ENCODE results near the gene MAP4K5.
A peak's percentile ranks its signal among the peaks of the same experiment; 100 is the strongest.

Gene MAP4K5

DNA sequence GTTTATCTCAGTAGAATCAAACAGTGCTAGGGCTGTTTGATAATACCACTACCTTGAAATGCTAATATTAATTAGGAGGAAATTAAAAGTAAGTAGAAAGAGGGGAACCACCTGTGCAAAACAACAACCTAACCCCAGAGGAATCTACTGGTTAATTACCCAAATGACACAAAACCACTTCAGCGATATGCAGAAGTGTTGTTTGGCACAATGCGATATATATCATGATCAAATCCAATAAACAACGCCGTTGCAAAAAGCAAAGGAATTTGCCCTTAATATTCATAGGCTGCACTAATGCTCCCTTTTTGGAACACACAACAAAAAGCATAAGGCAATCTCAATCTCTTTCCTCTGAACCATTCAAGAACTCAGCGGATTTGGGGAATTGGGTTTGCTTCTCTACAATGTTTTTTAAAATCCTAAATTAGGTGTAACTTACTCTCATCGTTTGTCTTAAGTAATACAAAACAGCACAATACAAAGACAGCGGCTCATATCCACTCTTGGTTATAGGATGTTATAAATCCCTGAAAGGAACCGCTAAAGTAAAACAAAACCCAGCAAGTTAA is 1.5 kb downstream of the MAP4K5 start:
- TF ChIP-seq SNAI2 (CRISPR knock-in tag; IDR thresholded peaks at IDR 0.05): no peak
- no peak for TF ChIP-seq ARNTL (CRISPR knock-in tag; IDR thresholded peaks at IDR 0.05; ENCODE audit: borderline replicate concordance, low read depth)
- no peak for TF ChIP-seq PPARA (CRISPR knock-in tag; IDR thresholded peaks at IDR 0.05; ENCODE audit: borderline replicate concordance)
- TF ChIP-seq, protein P1, sequence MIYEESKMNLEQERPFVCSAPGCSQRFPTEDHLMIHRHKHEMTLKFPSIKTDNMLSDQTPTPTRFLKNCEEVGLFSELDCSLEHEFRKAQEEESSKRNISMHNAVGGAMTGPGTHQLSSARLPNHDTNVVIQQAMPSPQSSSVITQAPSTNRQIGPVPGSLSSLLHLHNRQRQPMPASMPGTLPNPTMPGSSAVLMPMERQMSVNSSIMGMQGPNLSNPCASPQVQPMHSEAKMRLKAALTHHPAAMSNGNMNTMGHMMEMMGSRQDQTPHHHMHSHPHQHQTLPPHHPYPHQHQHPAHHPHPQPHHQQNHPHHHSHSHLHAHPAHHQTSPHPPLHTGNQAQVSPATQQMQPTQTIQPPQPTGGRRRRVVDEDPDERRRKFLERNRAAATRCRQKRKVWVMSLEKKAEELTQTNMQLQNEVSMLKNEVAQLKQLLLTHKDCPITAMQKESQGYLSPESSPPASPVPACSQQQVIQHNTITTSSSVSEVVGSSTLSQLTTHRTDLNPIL (CRISPR knock-in tag; IDR thresholded peaks at IDR 0.05; ENCODE audit: low read depth): no peak
- TF ChIP-seq, protein P2, sequence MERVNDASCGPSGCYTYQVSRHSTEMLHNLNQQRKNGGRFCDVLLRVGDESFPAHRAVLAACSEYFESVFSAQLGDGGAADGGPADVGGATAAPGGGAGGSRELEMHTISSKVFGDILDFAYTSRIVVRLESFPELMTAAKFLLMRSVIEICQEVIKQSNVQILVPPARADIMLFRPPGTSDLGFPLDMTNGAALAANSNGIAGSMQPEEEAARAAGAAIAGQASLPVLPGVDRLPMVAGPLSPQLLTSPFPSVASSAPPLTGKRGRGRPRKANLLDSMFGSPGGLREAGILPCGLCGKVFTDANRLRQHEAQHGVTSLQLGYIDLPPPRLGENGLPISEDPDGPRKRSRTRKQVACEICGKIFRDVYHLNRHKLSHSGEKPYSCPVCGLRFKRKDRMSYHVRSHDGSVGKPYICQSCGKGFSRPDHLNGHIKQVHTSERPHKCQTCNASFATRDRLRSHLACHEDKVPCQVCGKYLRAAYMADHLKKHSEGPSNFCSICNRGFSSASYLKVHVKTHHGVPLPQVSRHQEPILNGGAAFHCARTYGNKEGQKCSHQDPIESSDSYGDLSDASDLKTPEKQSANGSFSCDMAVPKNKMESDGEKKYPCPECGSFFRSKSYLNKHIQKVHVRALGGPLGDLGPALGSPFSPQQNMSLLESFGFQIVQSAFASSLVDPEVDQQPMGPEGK (CRISPR knock-in tag; IDR thresholded peaks at IDR 0.05; ENCODE audit: borderline replicate concordance): no peak
- no peak for TF ChIP-seq ZFP3 (CRISPR knock-in tag; IDR thresholded peaks at IDR 0.05)
- TF ChIP-seq ZC3H10 (CRISPR knock-in tag; IDR thresholded peaks at IDR 0.05): no peak
- no peak for TF ChIP-seq TOX (CRISPR knock-in tag; IDR thresholded peaks at IDR 0.05; ENCODE audit: borderline replicate concordance)
- TF ChIP-seq, protein P3, sequence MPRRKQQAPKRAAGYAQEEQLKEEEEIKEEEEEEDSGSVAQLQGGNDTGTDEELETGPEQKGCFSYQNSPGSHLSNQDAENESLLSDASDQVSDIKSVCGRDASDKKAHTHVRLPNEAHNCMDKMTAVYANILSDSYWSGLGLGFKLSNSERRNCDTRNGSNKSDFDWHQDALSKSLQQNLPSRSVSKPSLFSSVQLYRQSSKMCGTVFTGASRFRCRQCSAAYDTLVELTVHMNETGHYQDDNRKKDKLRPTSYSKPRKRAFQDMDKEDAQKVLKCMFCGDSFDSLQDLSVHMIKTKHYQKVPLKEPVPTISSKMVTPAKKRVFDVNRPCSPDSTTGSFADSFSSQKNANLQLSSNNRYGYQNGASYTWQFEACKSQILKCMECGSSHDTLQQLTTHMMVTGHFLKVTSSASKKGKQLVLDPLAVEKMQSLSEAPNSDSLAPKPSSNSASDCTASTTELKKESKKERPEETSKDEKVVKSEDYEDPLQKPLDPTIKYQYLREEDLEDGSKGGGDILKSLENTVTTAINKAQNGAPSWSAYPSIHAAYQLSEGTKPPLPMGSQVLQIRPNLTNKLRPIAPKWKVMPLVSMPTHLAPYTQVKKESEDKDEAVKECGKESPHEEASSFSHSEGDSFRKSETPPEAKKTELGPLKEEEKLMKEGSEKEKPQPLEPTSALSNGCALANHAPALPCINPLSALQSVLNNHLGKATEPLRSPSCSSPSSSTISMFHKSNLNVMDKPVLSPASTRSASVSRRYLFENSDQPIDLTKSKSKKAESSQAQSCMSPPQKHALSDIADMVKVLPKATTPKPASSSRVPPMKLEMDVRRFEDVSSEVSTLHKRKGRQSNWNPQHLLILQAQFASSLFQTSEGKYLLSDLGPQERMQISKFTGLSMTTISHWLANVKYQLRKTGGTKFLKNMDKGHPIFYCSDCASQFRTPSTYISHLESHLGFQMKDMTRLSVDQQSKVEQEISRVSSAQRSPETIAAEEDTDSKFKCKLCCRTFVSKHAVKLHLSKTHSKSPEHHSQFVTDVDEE (CRISPR knock-in tag; IDR thresholded peaks at IDR 0.05): no peak
- TF ChIP-seq ISL1 (CRISPR knock-in tag; IDR thresholded peaks at IDR 0.05): no peak
- TF ChIP-seq, protein P4, sequence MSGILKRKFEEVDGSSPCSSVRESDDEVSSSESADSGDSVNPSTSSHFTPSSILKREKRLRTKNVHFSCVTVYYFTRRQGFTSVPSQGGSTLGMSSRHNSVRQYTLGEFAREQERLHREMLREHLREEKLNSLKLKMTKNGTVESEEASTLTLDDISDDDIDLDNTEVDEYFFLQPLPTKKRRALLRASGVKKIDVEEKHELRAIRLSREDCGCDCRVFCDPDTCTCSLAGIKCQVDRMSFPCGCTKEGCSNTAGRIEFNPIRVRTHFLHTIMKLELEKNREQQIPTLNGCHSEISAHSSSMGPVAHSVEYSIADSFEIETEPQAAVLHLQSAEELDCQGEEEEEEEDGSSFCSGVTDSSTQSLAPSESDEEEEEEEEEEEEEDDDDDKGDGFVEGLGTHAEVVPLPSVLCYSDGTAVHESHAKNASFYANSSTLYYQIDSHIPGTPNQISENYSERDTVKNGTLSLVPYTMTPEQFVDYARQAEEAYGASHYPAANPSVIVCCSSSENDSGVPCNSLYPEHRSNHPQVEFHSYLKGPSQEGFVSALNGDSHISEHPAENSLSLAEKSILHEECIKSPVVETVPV (CRISPR knock-in tag; IDR thresholded peaks at IDR 0.05): no peak
- ATAC-seq: no peak

DNA sequence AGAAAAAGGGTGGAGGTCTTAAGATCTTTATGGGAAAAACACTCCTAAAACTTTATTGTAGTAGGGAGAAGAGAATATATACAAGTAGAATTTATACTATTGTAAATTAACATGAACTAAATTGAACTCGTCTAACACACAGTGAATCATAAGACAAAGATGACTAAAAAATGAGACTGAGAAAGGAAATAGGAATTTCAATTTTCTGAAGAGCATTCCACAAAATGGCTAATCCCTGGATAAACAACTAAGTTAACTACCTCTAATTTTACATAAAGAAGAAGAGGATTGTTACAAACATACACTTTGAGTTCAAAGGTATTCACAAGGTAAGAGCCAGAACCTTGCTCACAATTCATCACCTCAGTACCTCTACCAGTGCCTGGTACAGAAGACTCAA is 2.0 kb downstream of the MAP4K5 start:
- peak; percentile 10; the same call in 2 of the 3 replicates for ATAC-seq

More for the DNA sequence above, 2.0 kb downstream of the MAP4K5 start:
- TF ChIP-seq ZNF8 (CRISPR knock-in tag; IDR thresholded peaks at IDR 0.05) (no peak), ZFP3 (CRISPR knock-in tag; IDR thresholded peaks at IDR 0.05) (no peak), OSR1 (CRISPR knock-in tag; IDR thresholded peaks at IDR 0.05) (no peak), TCF4 (CRISPR knock-in tag; IDR thresholded peaks at IDR 0.05; ENCODE audit: borderline replicate concordance) (no peak), GLIS3 (CRISPR knock-in tag; IDR thresholded peaks at IDR 0.05) (no peak), CSDC2 (CRISPR knock-in tag; IDR thresholded peaks at IDR 0.05) (no peak), TOX (CRISPR knock-in tag; IDR thresholded peaks at IDR 0.05; ENCODE audit: borderline replicate concordance) (no peak), PPARA (CRISPR knock-in tag; IDR thresholded peaks at IDR 0.05; ENCODE audit: borderline replicate concordance) (no peak), RARB (CRISPR knock-in tag; IDR thresholded peaks at IDR 0.05) (no peak), ZNF70 (CRISPR knock-in tag; IDR thresholded peaks at IDR 0.05) (no peak)
- TF ChIP-seq, protein P3 (CRISPR knock-in tag; IDR thresholded peaks at IDR 0.05): no peak
- TF ChIP-seq, protein P5, sequence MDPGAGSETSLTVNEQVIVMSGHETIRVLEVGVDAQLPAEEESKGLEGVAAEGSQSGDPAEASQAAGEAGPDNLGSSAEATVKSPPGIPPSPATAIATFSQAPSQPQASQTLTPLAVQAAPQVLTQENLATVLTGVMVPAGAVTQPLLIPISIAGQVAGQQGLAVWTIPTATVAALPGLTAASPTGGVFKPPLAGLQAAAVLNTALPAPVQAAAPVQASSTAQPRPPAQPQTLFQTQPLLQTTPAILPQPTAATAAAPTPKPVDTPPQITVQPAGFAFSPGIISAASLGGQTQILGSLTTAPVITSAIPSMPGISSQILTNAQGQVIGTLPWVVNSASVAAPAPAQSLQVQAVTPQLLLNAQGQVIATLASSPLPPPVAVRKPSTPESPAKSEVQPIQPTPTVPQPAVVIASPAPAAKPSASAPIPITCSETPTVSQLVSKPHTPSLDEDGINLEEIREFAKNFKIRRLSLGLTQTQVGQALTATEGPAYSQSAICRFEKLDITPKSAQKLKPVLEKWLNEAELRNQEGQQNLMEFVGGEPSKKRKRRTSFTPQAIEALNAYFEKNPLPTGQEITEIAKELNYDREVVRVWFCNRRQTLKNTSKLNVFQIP (CRISPR knock-in tag; IDR thresholded peaks at IDR 0.05; ENCODE audit: borderline replicate concordance, low read depth): no peak
- TF ChIP-seq, protein P2 (CRISPR knock-in tag; IDR thresholded peaks at IDR 0.05; ENCODE audit: borderline replicate concordance): no peak
